ENCODE data around the gene RBMS2.

DNA sequence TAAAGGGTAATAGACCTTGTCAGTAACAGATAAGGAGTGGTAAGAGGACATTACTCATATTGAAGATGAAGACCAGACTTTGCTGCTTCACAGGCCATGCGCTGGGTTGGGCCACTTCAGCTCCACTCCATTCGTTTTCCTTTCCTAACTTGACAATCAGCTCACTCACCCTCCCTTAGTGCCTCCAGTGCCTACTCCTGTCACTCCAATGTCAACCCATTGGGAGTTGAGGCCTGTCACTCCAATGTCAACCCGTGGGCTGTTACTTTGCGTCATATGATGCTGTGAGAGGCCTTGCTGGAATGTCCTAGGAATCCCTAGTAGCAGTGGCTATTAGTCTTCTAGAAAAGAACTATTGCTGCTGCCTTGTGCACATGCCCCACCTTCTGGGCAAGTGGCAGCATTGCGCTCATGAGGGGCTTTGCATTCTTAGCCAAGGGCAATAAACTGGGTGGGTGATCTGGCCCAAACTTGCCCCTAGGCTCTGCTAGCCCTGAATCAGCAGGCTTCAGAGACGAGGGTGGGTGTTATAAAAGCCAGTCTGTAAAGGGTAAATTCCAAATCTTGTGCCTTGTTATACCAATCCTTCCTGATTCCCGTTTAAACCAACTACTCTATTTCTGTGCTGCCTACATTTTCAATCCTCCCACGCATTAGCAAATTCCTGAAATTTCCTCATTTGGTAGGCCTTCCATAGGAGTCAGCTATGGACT, 72.4 kb downstream of the RBMS2 start:
- TF ChIP-seq, protein P1, sequence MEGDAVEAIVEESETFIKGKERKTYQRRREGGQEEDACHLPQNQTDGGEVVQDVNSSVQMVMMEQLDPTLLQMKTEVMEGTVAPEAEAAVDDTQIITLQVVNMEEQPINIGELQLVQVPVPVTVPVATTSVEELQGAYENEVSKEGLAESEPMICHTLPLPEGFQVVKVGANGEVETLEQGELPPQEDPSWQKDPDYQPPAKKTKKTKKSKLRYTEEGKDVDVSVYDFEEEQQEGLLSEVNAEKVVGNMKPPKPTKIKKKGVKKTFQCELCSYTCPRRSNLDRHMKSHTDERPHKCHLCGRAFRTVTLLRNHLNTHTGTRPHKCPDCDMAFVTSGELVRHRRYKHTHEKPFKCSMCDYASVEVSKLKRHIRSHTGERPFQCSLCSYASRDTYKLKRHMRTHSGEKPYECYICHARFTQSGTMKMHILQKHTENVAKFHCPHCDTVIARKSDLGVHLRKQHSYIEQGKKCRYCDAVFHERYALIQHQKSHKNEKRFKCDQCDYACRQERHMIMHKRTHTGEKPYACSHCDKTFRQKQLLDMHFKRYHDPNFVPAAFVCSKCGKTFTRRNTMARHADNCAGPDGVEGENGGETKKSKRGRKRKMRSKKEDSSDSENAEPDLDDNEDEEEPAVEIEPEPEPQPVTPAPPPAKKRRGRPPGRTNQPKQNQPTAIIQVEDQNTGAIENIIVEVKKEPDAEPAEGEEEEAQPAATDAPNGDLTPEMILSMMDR (IDR thresholded peaks at IDR 0.05): peak in 2 of 3 experiments; percentile 23 to 39
- no peak for TF ChIP-seq POLR2AphosphoS5 (IDR thresholded peaks at IDR 0.05; ENCODE audit: insufficient read depth in 1 of 2, low read depth in 1 of 2)
- TF ChIP-seq POLR2A (IDR thresholded peaks at IDR 0.05): no peak

Data from vagina (tissue), 2 donors.